Endothelial cell of umbilical vein (primary cell): ENCODE data around the gene CBX5. TPM values are rescaled to one million over a fixed set of nuclear protein-coding genes. Genes with fewer than 3 reads are reported as not detected.

Source experiments
- BruUV-seq: library from RNA; stranded (reverse); fragments of 400-500 nt; replicated peaks from 2 replicates; lab custom pipeline; 2021; lab: Mats Ljungman, UMichigan
- CTCF ChIA-PET: fragments of 300-600, 350-600 bp; sonication (Branson Sonifier 250); formaldehyde crosslinking; loops from one replicate; lab custom pipeline; 2021; ENCODE audit warnings: antibody characterized with exemption, inconsistent platforms; lab: Charles Lee
- POLR2A ChIA-PET: fragments of 300-600, 350-600 bp; sonication (Branson Sonifier 250); formaldehyde crosslinking; loops from one replicate; lab custom pipeline; 2021; ENCODE audit warnings: antibody characterized with exemption, inconsistent platforms; lab: Charles Lee
- DNase-seq: peaks from one replicate; pipeline ENCODE4 v3.0.0-alpha.2; 2011; ENCODE audit warnings: low read depth, low spot score
- FAIRE-seq: peaks from 2 replicates; lab custom pipeline; 2011; peaks lifted over from hg19 to GRCh38; lab: Jason Lieb, UNC
- H2AFZ ChIP-seq: 2 replicates; pipeline ENCODE4 v1.6.0; 2012; ENCODE audit warnings: low read depth, low read length, control low read depth, inconsistent platforms
- H3K27ac ChIP-seq: 2 replicates; pipeline ENCODE4 v1.5.1; 2011; ENCODE audit warnings: low read depth, mild to moderate bottlenecking, control low read depth, low read length, moderate library complexity; ENCODE audit not compliant: insufficient read depth
- H3K27me3 ChIP-seq, 2 experiments: 2 replicates each; pipeline versions ENCODE4 v1.6.0 to v1.6.1; 2011; ENCODE audit warnings: low read length in 2 of 2, mixed read lengths in 1 of 2; ENCODE audit not compliant: control insufficient read depth in 2 of 2, insufficient read depth in 2 of 2
- H3K36me3 ChIP-seq, 2 experiments: 2 replicates in 1 of 2; 3 replicates in 1 of 2; pipeline ENCODE4 v1.5.1; 2011; ENCODE audit warnings: low read length in 2 of 2, mild to moderate bottlenecking in 1 of 2, moderate library complexity in 1 of 2; ENCODE audit not compliant: control insufficient read depth in 2 of 2, insufficient read depth in 2 of 2; ENCODE audit errors: extremely low read depth in 1 of 2
- H3K4me1 ChIP-seq: 3 replicates; pipeline ENCODE4 v1.5.1; 2011; ENCODE audit warnings: mild to moderate bottlenecking, low read length; ENCODE audit not compliant: control insufficient read depth, insufficient read depth; ENCODE audit errors: extremely low read depth
- H3K4me2 ChIP-seq: 2 replicates; pipeline ENCODE4 v1.6.1; 2011; ENCODE audit warnings: low read length, control low read depth, mixed read lengths; ENCODE audit not compliant: insufficient read depth
- H3K4me3 ChIP-seq, 3 experiments: fragments of 200-600 bp in 1 of 3; sonication (generic), shearing (Covaris generic) in 1 of 3; replicated peaks in 1 of 3; 2 replicates each; pipeline ENCODE4 v1.5.1; 2011 to 2016; ENCODE audit warnings: control low read depth in 3 of 3, low read length in 3 of 3, mild to moderate bottlenecking in 2 of 3, inconsistent platforms in 1 of 3, low read depth in 1 of 3, moderate library complexity in 1 of 3; ENCODE audit not compliant: insufficient read depth in 1 of 3
- H3K79me2 ChIP-seq: 2 replicates; pipeline ENCODE4 v1.6.0; 2012; ENCODE audit warnings: low read length, inconsistent platforms; ENCODE audit not compliant: control insufficient read depth, insufficient read depth
- H3K9ac ChIP-seq: replicated peaks from 2 replicates; pipeline ENCODE3; 2011; ENCODE audit warnings: low read length, control low read depth; ENCODE audit not compliant: insufficient read depth; ENCODE audit errors: extremely low read depth
- H3K9me1 ChIP-seq: replicated peaks from 3 replicates; pipeline ENCODE4 v1.6.0; 2011; ENCODE audit warnings: mild to moderate bottlenecking, low read length; ENCODE audit not compliant: control insufficient read depth, insufficient read depth; ENCODE audit errors: extremely low read depth
- H3K9me3 ChIP-seq: replicated peaks from 2 replicates; pipeline ENCODE4 v1.5.1; 2012; ENCODE audit warnings: low read length, inconsistent platforms; ENCODE audit not compliant: control insufficient read depth, insufficient read depth
- H4K20me1 ChIP-seq: replicated peaks from 2 replicates; pipeline ENCODE3; 2011; ENCODE audit warnings: mild to moderate bottlenecking, low read length; ENCODE audit not compliant: control insufficient read depth, insufficient read depth; ENCODE audit errors: extremely low read depth
- EZH2 ChIP-seq: IDR thresholded peaks from 2 replicates; pipeline ENCODE4 v1.6.1; 2012; ENCODE audit warnings: borderline replicate concordance, low read depth, mild to moderate bottlenecking, moderate library complexity, low read length, inconsistent platforms; ENCODE audit not compliant: severe bottlenecking
- FOS ChIP-seq: IDR thresholded peaks from 2 replicates; pipeline ENCODE4 v1.6.1; 2011; ENCODE audit warnings: mild to moderate bottlenecking, low read length, moderate library complexity, borderline replicate concordance; ENCODE audit not compliant: insufficient read depth
- GATA2 ChIP-seq: IDR thresholded peaks from 2 replicates; pipeline ENCODE4 v1.7.0; 2011; ENCODE audit warnings: low read depth, mild to moderate bottlenecking, moderate library complexity, mixed read lengths, low read length; ENCODE audit not compliant: insufficient read length, insufficient read depth
- JUN ChIP-seq: IDR thresholded peaks from 2 replicates; pipeline ENCODE4 v1.6.1; 2011; ENCODE audit warnings: borderline replicate concordance, low read depth; ENCODE audit not compliant: insufficient read length, insufficient read depth
- POLR2A ChIP-seq: IDR thresholded peaks from 2 replicates; pipeline ENCODE4 v1.6.1; 2012; ENCODE audit warnings: low read depth, mild to moderate bottlenecking, control low read depth, low read length
- POLR2AphosphoS5 ChIP-seq: IDR thresholded peaks from 2 replicates; pipeline ENCODE4 v1.6.1; 2012; ENCODE audit warnings: low read depth, mild to moderate bottlenecking, control low read depth, low read length, moderate library complexity; ENCODE audit not compliant: insufficient read depth
- dilution Hi-C: fragments of 300-500 bp; cut with MboI; formaldehyde crosslinking; loops from one replicate; pipeline ENCODE4 v1.15.0; 2019; ENCODE audit warnings: low sequenced_read_pairs; ENCODE audit not compliant: extremely low pct_ligation_motif_present
- intact Hi-C: fragments of 100-400 bp; cut with micrococcal nuclease; formaldehyde crosslinking; loops from one replicate; pipeline ENCODE4 v1.10.0; 2022
- polyA plus RNA-seq, 4 experiments: library from polyadenylated mRNA; depleted of rRNA in 3 of 4; stranded (reverse) in 3 of 4; unstranded in 1 of 4; fragments of >200 nt; gene quantifications; 2 replicates each; pipeline versions ENCODE4 v1.2.1 to v1.2.3, GENCODE V29; 2011 to 2012; ENCODE audit warnings: missing spikeins in 1 of 4
- total RNA-seq: library from RNA; stranded (reverse); gene quantifications from 2 replicates; pipeline ENCODE4 v1.2.3, GENCODE V29; 2021
- TF ChIP-seq, protein P1 (sequence below), 2 donors: IDR thresholded peaks; 1 replicate in 1 of 2; 2 replicates in 1 of 2; pipeline ENCODE4 v1.5.1; 2011; ENCODE audit warnings: low read length in 2 of 2, mild to moderate bottlenecking in 2 of 2, moderate library complexity in 2 of 2, control low read depth in 1 of 2, inconsistent platforms in 1 of 2, low read depth in 1 of 2; ENCODE audit not compliant: insufficient read depth in 1 of 2; ENCODE audit errors: extremely low read depth in 1 of 2
- TF ChIP-seq, protein P2 (sequence below): IDR thresholded peaks from 2 replicates; pipeline ENCODE4 v1.6.1; 2011; ENCODE audit not compliant: insufficient read depth, insufficient read length

The CBX5 gene
- total and polyA plus RNA-seq, 2 donors (not counting 3 experiments of a cell fraction or from before 2014, with no cell fraction given): 22.8 to 111 TPM

DNA sequence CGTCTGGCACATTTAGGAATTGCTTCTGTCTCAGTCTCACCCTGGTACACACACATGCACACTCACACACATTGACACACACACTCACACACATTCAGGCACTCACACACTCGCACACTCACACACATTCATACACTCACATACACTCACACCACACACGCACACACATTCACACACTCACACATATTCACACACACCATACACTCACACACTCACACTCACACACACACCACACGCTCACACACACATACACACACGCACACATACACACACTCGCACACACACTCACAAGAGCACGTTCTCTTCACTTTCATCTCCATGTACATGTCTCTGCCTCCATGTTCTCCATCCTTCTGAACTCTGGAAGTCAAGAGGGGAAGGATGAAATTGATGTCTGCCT is 68.0 kb downstream of the CBX5 start:
- no peak for TF ChIP-seq GATA2
- TF ChIP-seq EZH2: no peak
- TF ChIP-seq JUN: no peak
- TF ChIP-seq FOS: no peak
- no peak for TF ChIP-seq POLR2A
- TF ChIP-seq POLR2AphosphoS5: no peak
- DNase-seq (no peak), FAIRE-seq (no peak)
- dilution Hi-C loops (no loop called here), intact Hi-C loops (no loop called here)
- H3K36me3 ChIP-seq: no peaks in the 10 kb centered on the region
- no peaks in the 10 kb centered on the region for H3K9me1 ChIP-seq
- no peaks in the 10 kb centered on the region for H3K79me2 ChIP-seq
- H4K20me1 ChIP-seq: no peaks in the 10 kb centered on the region
- H3K4me3 ChIP-seq: no peak overlapping the region
- H3K9ac ChIP-seq: no peak overlapping the region
- peaks cover 7% of the 10 kb centered on the region for H3K4me1 ChIP-seq
- H3K4me2 ChIP-seq: no peak overlapping the region
- no peak overlapping the region for H2AFZ ChIP-seq
- no peaks in the 10 kb centered on the region for H3K9me3 ChIP-seq
- POLR2A ChIA-PET: no interaction called here
- no peak overlapping the region for H3K27ac ChIP-seq
- CTCF ChIA-PET: interaction anchor here (0.8 to 7.9 kb wide), 2 partner anchors 8 to 206 kb away, joined by 3 to 235 read pairs; partner anchors contain the start of gene HOXC8
- BruUV-seq: no TSS peak
- peaks cover 6 to 15% of the 10 kb centered on the region in 2 experiments for H3K27me3 ChIP-seq

DNA sequence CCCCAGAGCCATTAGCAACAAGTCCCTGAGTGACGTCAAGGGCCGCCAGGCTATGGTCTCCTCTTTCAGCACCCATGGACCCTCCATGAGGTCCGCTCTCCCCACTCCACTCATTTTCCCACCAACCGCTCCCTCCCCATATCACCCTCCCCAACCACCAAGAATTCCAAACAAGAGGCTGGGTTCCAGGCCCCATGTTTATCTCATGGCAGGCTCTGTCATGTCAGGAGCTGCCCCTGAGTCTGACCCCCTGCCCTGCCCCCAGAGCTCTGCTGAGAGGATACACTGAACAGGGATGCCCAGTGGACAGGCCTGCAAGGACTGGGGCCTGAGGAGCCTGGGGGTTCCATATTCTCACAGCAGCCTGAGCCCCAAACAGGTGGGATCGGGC is 69.5 kb downstream of the CBX5 start:
- intact Hi-C loops (no loop called here), dilution Hi-C loops (no loop called here)
- H2AFZ ChIP-seq: no peak overlapping the region
- CTCF ChIA-PET: interaction anchor here (6.4 to 7.9 kb wide), 2 partner anchors 15 to 204 kb away, joined by 108 to 235 read pairs; partner anchors contain the start of gene HOXC8
- H3K4me3 ChIP-seq: no peak overlapping the region
- no peak overlapping the region for H3K4me2 ChIP-seq
- H3K79me2 ChIP-seq: no peaks in the 10 kb centered on the region
- no TSS peak for BruUV-seq
- no peak for DNase-seq
- POLR2A ChIA-PET: no interaction called here
- no peak for FAIRE-seq
- TF ChIP-seq GATA2 (no peak), EZH2 (no peak)
- TF ChIP-seq, protein P1, sequence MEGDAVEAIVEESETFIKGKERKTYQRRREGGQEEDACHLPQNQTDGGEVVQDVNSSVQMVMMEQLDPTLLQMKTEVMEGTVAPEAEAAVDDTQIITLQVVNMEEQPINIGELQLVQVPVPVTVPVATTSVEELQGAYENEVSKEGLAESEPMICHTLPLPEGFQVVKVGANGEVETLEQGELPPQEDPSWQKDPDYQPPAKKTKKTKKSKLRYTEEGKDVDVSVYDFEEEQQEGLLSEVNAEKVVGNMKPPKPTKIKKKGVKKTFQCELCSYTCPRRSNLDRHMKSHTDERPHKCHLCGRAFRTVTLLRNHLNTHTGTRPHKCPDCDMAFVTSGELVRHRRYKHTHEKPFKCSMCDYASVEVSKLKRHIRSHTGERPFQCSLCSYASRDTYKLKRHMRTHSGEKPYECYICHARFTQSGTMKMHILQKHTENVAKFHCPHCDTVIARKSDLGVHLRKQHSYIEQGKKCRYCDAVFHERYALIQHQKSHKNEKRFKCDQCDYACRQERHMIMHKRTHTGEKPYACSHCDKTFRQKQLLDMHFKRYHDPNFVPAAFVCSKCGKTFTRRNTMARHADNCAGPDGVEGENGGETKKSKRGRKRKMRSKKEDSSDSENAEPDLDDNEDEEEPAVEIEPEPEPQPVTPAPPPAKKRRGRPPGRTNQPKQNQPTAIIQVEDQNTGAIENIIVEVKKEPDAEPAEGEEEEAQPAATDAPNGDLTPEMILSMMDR (IDR thresholded peaks at IDR 0.05; ENCODE audit: extremely low read depth in 1 of 2, insufficient read depth in 1 of 2, low read depth in 1 of 2, low read length in 2 of 2): no peak
- TF ChIP-seq, protein P2, sequence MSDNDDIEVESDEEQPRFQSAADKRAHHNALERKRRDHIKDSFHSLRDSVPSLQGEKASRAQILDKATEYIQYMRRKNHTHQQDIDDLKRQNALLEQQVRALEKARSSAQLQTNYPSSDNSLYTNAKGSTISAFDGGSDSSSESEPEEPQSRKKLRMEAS: no peak
- peaks cover 9 to 27% of the 10 kb centered on the region in 2 experiments for H3K27me3 ChIP-seq
- H3K9ac ChIP-seq: no peak overlapping the region
- H3K9me1 ChIP-seq: no peaks in the 10 kb centered on the region
- H3K9me3 ChIP-seq: no peaks in the 10 kb centered on the region
- H4K20me1 ChIP-seq: no peaks in the 10 kb centered on the region
- no peaks in the 10 kb centered on the region for H3K4me1 ChIP-seq
- H3K36me3 ChIP-seq: no peaks in the 10 kb centered on the region
- H3K27ac ChIP-seq: no peak overlapping the region
